HG02588 (cell line): ENCODE results near the gene MIGA2.
"Not testable (repeated sequence)": the region's sequence is repeated elsewhere in the genome, so short reads cannot be mapped to it uniquely, and the experiment has no call there.

Experiments used
- ATAC-seq: cut with Tn5 transposase; IDR thresholded peaks from one replicate; pipeline ENCODE4 v1.9.1; 2021; ENCODE audit warnings: mild to moderate bottlenecking, moderate library complexity; ENCODE audit not compliant: unreplicated experiment

Gene MIGA2

GRCh38 chr9:129036241-129036922 is at the start of gene MIGA2:
Gene MIGA2, plus strand, starts transcription at chr9:129036626. Its CDS starts 3,969 bp downstream, at chr9:129040595.
- peak; percentile 93 for ATAC-seq

GRCh38 chr9:128986671-128987070 is 49.8 kb upstream of the MIGA2 start:
- no peak for ATAC-seq

- ATAC-seq = no peak
Observed at GRCh38 chr9:128987805-128988204, 48.6 kb upstream of the MIGA2 start.

- no peak for ATAC-seq
Observed at GRCh38 chr9:128992995-128993394, 43.4 kb upstream of the MIGA2 start.

GRCh38 chr9:128995791-128996190 is 40.6 kb upstream of the MIGA2 start:
- ATAC-seq = no peak

- no peak for ATAC-seq
Observed at GRCh38 chr9:128998462-128998861, 38.0 kb upstream of the MIGA2 start.

- no peak for ATAC-seq
Observed at GRCh38 chr9:128999581-129000206, 36.7 kb upstream of the MIGA2 start.

GRCh38 chr9:129001504-129002325 is 34.7 kb upstream of the MIGA2 start:
- ATAC-seq = no peak

- no peak for ATAC-seq
Observed at GRCh38 chr9:129002992-129003391, 33.4 kb upstream of the MIGA2 start.

GRCh38 chr9:129004173-129004572 is 32.3 kb upstream of the MIGA2 start:
- not testable (repeated sequence) for ATAC-seq

GRCh38 chr9:129005336-129005997 is 31.0 kb upstream of the MIGA2 start:
- no peak for ATAC-seq

- no peak for ATAC-seq
Observed at GRCh38 chr9:129006328-129007034, 29.9 kb upstream of the MIGA2 start.

GRCh38 chr9:129007035-129007765 is 29.2 kb upstream of the MIGA2 start:
- ATAC-seq = no peak

- no peak for ATAC-seq
Observed at GRCh38 chr9:129007766-129008468, 28.5 kb upstream of the MIGA2 start.

GRCh38 chr9:129008469-129008965 is 27.9 kb upstream of the MIGA2 start:
- ATAC-seq = no peak

GRCh38 chr9:129008986-129009583 is 27.3 kb upstream of the MIGA2 start:
- no peak for ATAC-seq

GRCh38 chr9:129009584-129010141 is 26.8 kb upstream of the MIGA2 start:
- no peak for ATAC-seq

GRCh38 chr9:129010267-129010975 is 26.0 kb upstream of the MIGA2 start:
- no peak for ATAC-seq
